ENCODE results near the gene SLC39A6.

GRCh38 chr18:36107477-36107876 is 21.7 kb downstream of the SLC39A6 start:
- TF ChIP-seq CTCF (IDR thresholded peaks at IDR 0.05) (no peak), POLR2A (IDR thresholded peaks at IDR 0.05) (no peak)

Measured in esophagus squamous epithelium (tissue), 4 donors.